Large intestine (tissue), 3 donors: ENCODE results near the gene E4F1. TPM values are rescaled to one million over a fixed set of nuclear protein-coding genes. Genes with fewer than 3 reads are reported as not detected.

Source experiments
- DNase-seq, 2 donors: peaks; one replicate each; pipeline versions ENCODE4 v3.0.0 to v3.0.0-alpha.2; 2013
- H3K27ac ChIP-seq: one replicate; pipeline ENCODE4 v1.5.1; 2013; ENCODE audit warnings: low read length
- H3K27me3 ChIP-seq: 2 replicates; pipeline ENCODE4 v1.6.1; 2013; ENCODE audit warnings: low read length; ENCODE audit not compliant: control insufficient read depth, insufficient read depth
- H3K36me3 ChIP-seq: 2 replicates; pipeline ENCODE4 v1.6.1; 2013; ENCODE audit warnings: low read length; ENCODE audit not compliant: control insufficient read depth, insufficient read depth
- H3K4me1 ChIP-seq: one replicate; pipeline ENCODE4 v1.6.1; 2013; ENCODE audit warnings: low read length; ENCODE audit not compliant: control insufficient read depth, insufficient read depth
- H3K4me3 ChIP-seq: one replicate; pipeline ENCODE4 v1.5.1; 2013; ENCODE audit warnings: low read length
- H3K9me3 ChIP-seq: one replicate; pipeline ENCODE4 v1.6.1; 2013; ENCODE audit warnings: mild to moderate bottlenecking, low read depth, low read length, moderate library complexity; ENCODE audit not compliant: control insufficient read depth
- WGBS: methylation state at CpG from one replicate; pipeline ENCODE4 v1.1.5; 2013; ENCODE audit warnings: low lambda C conversion rate; ENCODE audit not compliant: insufficient coverage; 5-methylcytosine and 5-hydroxymethylcytosine counted together
- polyA plus RNA-seq: library from polyadenylated mRNA; unstranded; fragments of 120-200 nt; gene quantifications from one replicate; pipeline ENCODE4 v1.2.1, GENCODE V29; 2013

E4F1 gene
- polyA plus RNA-seq, 1 donor = 18.4 TPM

- Histone ChIP-seq H3K36me3 (peaks cover 54% of the 10 kb centered on the region), H3K4me1 (no peaks in the 10 kb centered on the region), H3K27ac (no peak overlapping the region), H3K4me3 (no peak overlapping the region), H3K27me3 (no peaks in the 10 kb centered on the region), H3K9me3 (no peaks in the 10 kb centered on the region)
- no peak for DNase-seq
- no CpG with 5 or more reads among the region's 17 CpGs for WGBS
Observed at GRCh38 chr16:2244301-2244700, 20.9 kb downstream of the E4F1 start.

- Histone ChIP-seq H3K9me3 (no peaks in the 10 kb centered on the region), H3K27me3 (no peaks in the 10 kb centered on the region), H3K27ac (no peak overlapping the region), H3K4me3 (no peak overlapping the region), H3K36me3 (peaks cover 54% of the 10 kb centered on the region), H3K4me1 (no peaks in the 10 kb centered on the region)
- DNase-seq = no peak
- WGBS = 100% methylated on average over 3 of the region's 30 CpGs
Observed at GRCh38 chr16:2244926-2245795, 21.8 kb downstream of the E4F1 start.

GRCh38 chr16:2246301-2246885 is 23.0 kb downstream of the E4F1 start:
- Histone ChIP-seq H3K36me3 (peaks cover 54% of the 10 kb centered on the region), H3K4me1 (no peaks in the 10 kb centered on the region), H3K9me3 (no peaks in the 10 kb centered on the region), H3K27me3 (no peaks in the 10 kb centered on the region), H3K27ac (no peak overlapping the region), H3K4me3 (no peak overlapping the region)
- WGBS = no CpG with 5 or more reads among the region's 18 CpGs
- DNase-seq = no peak

GRCh38 chr16:2250652-2251295 is 27.4 kb downstream of the E4F1 start:
- Histone ChIP-seq H3K4me1 (peaks cover 8% of the 10 kb centered on the region), H3K27ac (peak overlapping the region; percentile 80), H3K27me3 (no peaks in the 10 kb centered on the region), H3K36me3 (peaks cover 44% of the 10 kb centered on the region), H3K9me3 (no peaks in the 10 kb centered on the region), H3K4me3 (peak overlapping the region; percentile 68)
- 16% methylated on average over 4 of the region's 35 CpGs for WGBS
- DNase-seq = no peak

- no peaks in the 10 kb centered on the region for H3K27me3 ChIP-seq
- no peaks in the 10 kb centered on the region for H3K9me3 ChIP-seq
- H3K36me3 ChIP-seq = peaks cover 44% of the 10 kb centered on the region
- H3K4me3 ChIP-seq = peak within 1 kb of the TSS; percentile 68
- peaks cover 8% of the 10 kb centered on the region for H3K4me1 ChIP-seq
- peak; percentile 91 to 96 for DNase-seq
- H3K27ac ChIP-seq = peak within 1 kb of the TSS; percentile 80
- WGBS = no CpG with 5 or more reads among the region's 88 CpGs
Observed at GRCh38 chr16:2251296-2252111, 28.1 kb downstream of the E4F1 start, which contains the start of gene ECI1. ECI1 (minus strand) TSS chr16:2251587; CDS start chr16:2251566, 21 bp downstream.

- DNase-seq = no peak
- H3K4me3 ChIP-seq = no peak overlapping the region
- no peak overlapping the region for H3K27ac ChIP-seq
- H3K9me3 ChIP-seq = no peaks in the 10 kb centered on the region
- peaks cover 8% of the 10 kb centered on the region for H3K4me1 ChIP-seq
- 100% methylated on average over 1 of the region's 7 CpGs for WGBS
- peaks cover 51% of the 10 kb centered on the region for H3K36me3 ChIP-seq
- no peaks in the 10 kb centered on the region for H3K27me3 ChIP-seq
Observed at GRCh38 chr16:2252806-2253148, 29.4 kb downstream of the E4F1 start.

GRCh38 chr16:2253293-2253692 is 29.9 kb downstream of the E4F1 start:
- peaks cover 8% of the 10 kb centered on the region for H3K4me1 ChIP-seq
- no peak overlapping the region for H3K27ac ChIP-seq
- no peaks in the 10 kb centered on the region for H3K9me3 ChIP-seq
- WGBS = no CpG with 5 or more reads among the region's 11 CpGs
- H3K27me3 ChIP-seq = no peaks in the 10 kb centered on the region
- no peak for DNase-seq
- H3K4me3 ChIP-seq = no peak overlapping the region
- peaks cover 55% of the 10 kb centered on the region for H3K36me3 ChIP-seq

GRCh38 chr16:2256531-2257140 is 33.2 kb downstream of the E4F1 start:
- H3K9me3 ChIP-seq = no peaks in the 10 kb centered on the region
- WGBS = 93% methylated on average over 4 of the region's 12 CpGs
- no peak for DNase-seq
- no peak overlapping the region for H3K4me3 ChIP-seq
- H3K27ac ChIP-seq = no peak overlapping the region
- H3K4me1 ChIP-seq = peaks cover 7% of the 10 kb centered on the region
- no peaks in the 10 kb centered on the region for H3K27me3 ChIP-seq
- H3K36me3 ChIP-seq = peaks cover 75% of the 10 kb centered on the region

- no peak overlapping the region for H3K4me3 ChIP-seq
- DNase-seq = no peak
- H3K27ac ChIP-seq = no peak overlapping the region
- no peaks in the 10 kb centered on the region for H3K4me1 ChIP-seq
- H3K9me3 ChIP-seq = no peaks in the 10 kb centered on the region
- H3K27me3 ChIP-seq = no peaks in the 10 kb centered on the region
- peaks cover 85% of the 10 kb centered on the region for H3K36me3 ChIP-seq
- WGBS = no CpG with 5 or more reads among the region's 6 CpGs
Observed at GRCh38 chr16:2257726-2258125, 34.3 kb downstream of the E4F1 start.
